ENCODE data around the gene PLCG2. TPM values are rescaled to one million over a fixed set of nuclear protein-coding genes. Genes with fewer than 3 reads are reported as not detected.

Gene PLCG2
- total RNA-seq, 1 experiment from 2014 or later, result 6.0 TPM

DNA sequence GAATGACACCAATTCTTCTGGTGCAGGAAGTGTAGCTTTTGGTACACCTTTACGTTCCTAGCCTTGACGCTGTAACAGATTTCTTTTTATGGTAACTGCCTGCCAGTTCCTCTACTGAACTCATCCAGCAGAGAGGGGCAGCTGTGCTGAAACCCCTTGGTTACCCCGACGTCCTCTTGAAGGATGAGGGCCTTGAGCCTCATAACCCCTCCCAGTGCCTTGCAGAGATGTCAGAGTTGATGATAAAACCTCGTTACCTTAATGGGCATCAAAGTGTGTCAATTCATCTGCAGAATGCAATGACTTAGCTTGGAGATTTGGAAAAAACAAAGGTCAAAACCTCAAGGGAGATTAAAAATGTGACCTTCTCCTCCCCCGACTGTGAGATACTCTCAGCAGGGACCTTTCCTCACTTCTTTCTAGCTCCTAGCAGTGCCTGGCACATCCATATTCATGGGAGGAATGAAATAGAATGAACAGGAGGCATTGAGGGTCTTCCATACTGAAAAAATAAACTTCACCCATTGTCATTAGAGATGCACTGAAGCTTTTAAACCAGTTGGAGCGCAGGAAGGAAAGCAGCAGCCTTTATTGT is 163.0 kb downstream of the PLCG2 start:
- Histone ChIP-seq H3K14ac (ENCODE audit: insufficient read depth, low read length) (no peak overlapping the region), H2BK15ac (ENCODE audit: low read depth, low read length) (no peak overlapping the region), H3K23me2 (ENCODE audit: insufficient read length, low read depth, low read length, poor library complexity, severe bottlenecking) (no peaks in the 10 kb centered on the region), H3K4ac (ENCODE audit: low read depth, low read length) (no peak overlapping the region), H3K27me3 (ENCODE audit: insufficient read depth, low read length) (no peaks in the 10 kb centered on the region), H4K8ac (replicated peaks; ENCODE audit: insufficient read length, low read depth, low read length) (no peak overlapping the region), H3K79me1 (ENCODE audit: insufficient read depth, low read depth, low read length, poor library complexity, severe bottlenecking) (no peaks in the 10 kb centered on the region), H2BK120ac (ENCODE audit: low read depth, low read length, poor library complexity, severe bottlenecking) (no peak overlapping the region), H4K91ac (ENCODE audit: insufficient read length, low read depth, low read length) (no peak overlapping the region), H3K79me2 (ENCODE audit: insufficient read depth, low read length) (no peaks in the 10 kb centered on the region), H4K20me1 (ENCODE audit: control insufficient read depth, insufficient read depth, insufficient read length) (no peaks in the 10 kb centered on the region), H3K18ac (ENCODE audit: insufficient read length, low read depth, low read length) (no peak overlapping the region), H3K4me1 (ENCODE audit: insufficient read depth, low read length) (peaks cover 13% of the 10 kb centered on the region; the same call in 1 of the 2 replicates), H2AFZ (ENCODE audit: low read length) (no peak overlapping the region), H2BK5ac (ENCODE audit: insufficient read length, low read length) (no peak overlapping the region), H3T11ph (ENCODE audit: low read length) (no peak overlapping the region), H3K56ac (ENCODE audit: insufficient read length, low read depth, low read length) (no peak overlapping the region), H3K4me2 (ENCODE audit: insufficient read depth, insufficient read length, low read length) (no peak overlapping the region), H3K23ac (ENCODE audit: insufficient read length, low read depth, low read length) (no peak overlapping the region), H4K5ac (ENCODE audit: insufficient read length, low read depth, low read length) (no peak overlapping the region), H2BK20ac (ENCODE audit: low read depth, low read length, poor library complexity, severe bottlenecking) (no peak overlapping the region), H3K9ac (ENCODE audit: extremely low read depth, insufficient read length, low read length) (no peak overlapping the region), H3K27ac (ENCODE audit: insufficient read length, low read depth, low read length) (no peak overlapping the region), H2BK12ac (ENCODE audit: insufficient read length, low read depth, low read length) (no peak overlapping the region), H2AK5ac (ENCODE audit: insufficient read length, low read length) (no peak overlapping the region), H3K9me3 (ENCODE audit: control insufficient read depth, low read depth, low read length) (no peaks in the 10 kb centered on the region)
- TF ChIP-seq, protein P1, sequence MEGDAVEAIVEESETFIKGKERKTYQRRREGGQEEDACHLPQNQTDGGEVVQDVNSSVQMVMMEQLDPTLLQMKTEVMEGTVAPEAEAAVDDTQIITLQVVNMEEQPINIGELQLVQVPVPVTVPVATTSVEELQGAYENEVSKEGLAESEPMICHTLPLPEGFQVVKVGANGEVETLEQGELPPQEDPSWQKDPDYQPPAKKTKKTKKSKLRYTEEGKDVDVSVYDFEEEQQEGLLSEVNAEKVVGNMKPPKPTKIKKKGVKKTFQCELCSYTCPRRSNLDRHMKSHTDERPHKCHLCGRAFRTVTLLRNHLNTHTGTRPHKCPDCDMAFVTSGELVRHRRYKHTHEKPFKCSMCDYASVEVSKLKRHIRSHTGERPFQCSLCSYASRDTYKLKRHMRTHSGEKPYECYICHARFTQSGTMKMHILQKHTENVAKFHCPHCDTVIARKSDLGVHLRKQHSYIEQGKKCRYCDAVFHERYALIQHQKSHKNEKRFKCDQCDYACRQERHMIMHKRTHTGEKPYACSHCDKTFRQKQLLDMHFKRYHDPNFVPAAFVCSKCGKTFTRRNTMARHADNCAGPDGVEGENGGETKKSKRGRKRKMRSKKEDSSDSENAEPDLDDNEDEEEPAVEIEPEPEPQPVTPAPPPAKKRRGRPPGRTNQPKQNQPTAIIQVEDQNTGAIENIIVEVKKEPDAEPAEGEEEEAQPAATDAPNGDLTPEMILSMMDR (conservative IDR thresholded peaks at IDR 0.05), result no peak
- no peak overlapping the region; a peak in 1 of 7 replicates for H3K27ac Mint-ChIP-seq
- WGBS (ENCODE audit: extremely low coverage, insufficient read length, low lambda C conversion rate), result no CpG with 5 or more reads among the region's 7 CpGs
- H3K4me1 Mint-ChIP-seq, result peaks cover 61% of the 10 kb centered on the region in 2 experiments
- peaks cover 0 to 5% (median 3%) of the 10 kb centered on the region in 3 experiments; a peak in 2 of 7 replicates for H3K36me3 Mint-ChIP-seq (ENCODE audit: insufficient read depth in 1 of 3, low read depth in 3 of 3)
- no peak for DNase-seq
- no peaks in the 10 kb centered on the region for H3K9me3 Mint-ChIP-seq
- H3K27me3 Mint-ChIP-seq (ENCODE audit: low read depth), result peaks cover 20% of the 10 kb centered on the region
- H3K4me3 Mint-ChIP-seq, result no peak overlapping the region
